ENCODE results near the gene PDZD7.
A peak's percentile ranks its signal among the peaks of the same experiment; 100 is the strongest.
"Not testable (repeated sequence)": the region's sequence is repeated elsewhere in the genome, so short reads cannot be mapped to it uniquely, and the experiment has no call there.

PDZD7 gene

GRCh38 chr10:101036726-101037125 lies 5.8 kb upstream of the PDZD7 start:
- DNase-seq: no peak

- no peak for DNase-seq
Measured at GRCh38 chr10:101035916-101036702, 5.2 kb upstream of the PDZD7 start.

GRCh38 chr10:101035314-101035713 lies 4.4 kb upstream of the PDZD7 start:
- DNase-seq: no peak

GRCh38 chr10:101034404-101034803 lies 3.5 kb upstream of the PDZD7 start:
- DNase-seq: not testable (repeated sequence)

GRCh38 chr10:101033276-101033675 lies 2.3 kb upstream of the PDZD7 start:
- DNase-seq: no peak

GRCh38 chr10:101032637-101033224 lies 1.8 kb upstream of the PDZD7 start:
- peak; percentile 24 for DNase-seq

- DNase-seq: no peak
Measured at GRCh38 chr10:101031796-101032636, 1.1 kb upstream of the PDZD7 start.

GRCh38 chr10:101030496-101031127 lies 317 bp downstream of the PDZD7 start:
- DNase-seq: no peak

GRCh38 chr10:101029520-101030295 lies 1.2 kb downstream of the PDZD7 start:
- no peak for DNase-seq

- no peak for DNase-seq
Measured at GRCh38 chr10:101028446-101029337, 2.2 kb downstream of the PDZD7 start.

GRCh38 chr10:101027106-101027720 lies 3.7 kb downstream of the PDZD7 start:
- no peak for DNase-seq

- no peak for DNase-seq
Measured at GRCh38 chr10:101022967-101023705, 7.8 kb downstream of the PDZD7 start.

- DNase-seq: no peak
Measured at GRCh38 chr10:101021692-101022251, 9.2 kb downstream of the PDZD7 start.

GRCh38 chr10:101021239-101021638 lies 9.7 kb downstream of the PDZD7 start:
- no peak for DNase-seq

GRCh38 chr10:101020427-101021075 lies 10.4 kb downstream of the PDZD7 start:
- no peak for DNase-seq

- DNase-seq: no peak
Measured at GRCh38 chr10:101019440-101019703, 11.6 kb downstream of the PDZD7 start.

- no peak for DNase-seq
Measured at GRCh38 chr10:101018600-101019439, 12.1 kb downstream of the PDZD7 start.

- DNase-seq: no peak
Measured at GRCh38 chr10:101018118-101018599, 12.8 kb downstream of the PDZD7 start.
